GM23338 (cell line): Measurements from ENCODE around the gene GADD45GIP1. TPM values are rescaled to one million over a fixed set of nuclear protein-coding genes. Genes with fewer than 3 reads are reported as not detected.

Experiments
- ATAC-seq: fragments of 200-7000 bp; cut with Tn5 transposase; 3 replicates; pipeline ENCODE4 v1.9.1; 2020
- DNase-seq: peaks from one replicate; pipeline ENCODE4 v3.0.0-alpha.2; 2015; ENCODE audit warnings: low spot score
- H2AFZ ChIP-seq: fragments of 200-600 bp; sonication (generic); 2 replicates; pipeline ENCODE4 v1.8.0; 2016; ENCODE audit warnings: antibody characterized with exemption, mild to moderate bottlenecking, moderate library complexity
- H3F3A ChIP-seq: fragments of 200-600 bp; sonication (generic); replicated peaks from 2 replicates; pipeline ENCODE4 v1.8.0; 2017; ENCODE audit warnings: antibody characterized with exemption, mixed run types, low read depth
- H3K27ac ChIP-seq: fragments of 200-600 bp; sonication (generic); 2 replicates; pipeline ENCODE4 v1.6.1; 2016; ENCODE audit warnings: low read depth
- H3K27me3 ChIP-seq: fragments of 200-600 bp; sonication (generic); 2 replicates; pipeline ENCODE4 v1.8.0; 2016; ENCODE audit warnings: mild to moderate bottlenecking, mixed run types, moderate library complexity; ENCODE audit not compliant: insufficient read depth
- H3K36me3 ChIP-seq: fragments of 200-600 bp; sonication (generic); 2 replicates; pipeline ENCODE4 v1.8.0; 2016; ENCODE audit warnings: mild to moderate bottlenecking; ENCODE audit not compliant: insufficient read depth
- H3K4me1 ChIP-seq: fragments of 200-600 bp; sonication (generic); 2 replicates; pipeline ENCODE4 v1.8.0; 2016; ENCODE audit warnings: mild to moderate bottlenecking, moderate library complexity; ENCODE audit not compliant: insufficient read depth
- H3K4me2 ChIP-seq: fragments of 200-600 bp; sonication (generic); 2 replicates; pipeline ENCODE4 v1.7.1; 2017; ENCODE audit warnings: mixed run types
- H3K4me3 ChIP-seq: fragments of 200-600 bp; sonication (generic); 2 replicates; pipeline ENCODE4 v1.6.1; 2016; ENCODE audit warnings: mixed run types
- H3K79me2 ChIP-seq: fragments of 200-600 bp; sonication (generic); replicated peaks from 2 replicates; pipeline ENCODE4 v1.8.0; 2017; ENCODE audit warnings: mild to moderate bottlenecking; ENCODE audit not compliant: insufficient read depth
- H3K9me2 ChIP-seq: fragments of 200-600 bp; sonication (generic); 2 replicates; pipeline ENCODE4 v1.8.0; 2017; ENCODE audit not compliant: insufficient read depth
- H4K20me1 ChIP-seq: fragments of 200-600 bp; sonication (generic); replicated peaks from 2 replicates; pipeline ENCODE4 v1.8.0; 2017; ENCODE audit warnings: mild to moderate bottlenecking; ENCODE audit not compliant: insufficient read depth
- H3K27ac Mint-ChIP-seq: 2 replicates; pipeline ENCODE4 v1.8.0; 2020; ENCODE audit warnings: inconsistent platforms, mild to moderate bottlenecking, moderate library complexity, mixed read lengths
- H3K27me3 Mint-ChIP-seq: 3 replicates; pipeline ENCODE4 v1.8.0; 2022; ENCODE audit warnings: low read depth, mild to moderate bottlenecking, moderate library complexity, mixed read lengths, inconsistent platforms; ENCODE audit not compliant: insufficient read depth, poor library complexity
- H3K36me3 Mint-ChIP-seq: 3 replicates; pipeline ENCODE4 v1.8.0; 2021; ENCODE audit warnings: low read depth, mild to moderate bottlenecking, inconsistent platforms, moderate library complexity, mixed read lengths
- H3K4me1 Mint-ChIP-seq: 3 replicates; pipeline ENCODE4 v1.8.0; 2020; ENCODE audit warnings: mild to moderate bottlenecking, inconsistent platforms, mixed read lengths
- H3K4me3 Mint-ChIP-seq: 3 replicates; pipeline ENCODE4 v1.8.0; 2021; ENCODE audit warnings: moderate library complexity, mild to moderate bottlenecking, inconsistent platforms, mixed read lengths
- H3K9me3 Mint-ChIP-seq: 3 replicates; pipeline ENCODE4 v1.8.0; 2020; ENCODE audit warnings: moderate library complexity, mild to moderate bottlenecking, inconsistent platforms, mixed read lengths
- CREB1 ChIP-seq: fragments of 250-450 bp; sonication (Bioruptor Pico); IDR thresholded peaks from 2 replicates; pipeline ENCODE4 v1.5.0; 2020; ENCODE audit warnings: low read depth, mild to moderate bottlenecking, moderate library complexity
- EZH2 ChIP-seq: fragments of 200-600 bp; sonication (generic); IDR thresholded peaks from one replicate; pipeline ENCODE4 v1.8.0; 2017; ENCODE audit warnings: antibody characterized with exemption, mild to moderate bottlenecking, low read depth; ENCODE audit not compliant: unreplicated experiment
- EZH2phosphoT487 ChIP-seq: fragments of 200-600 bp; sonication (generic); IDR thresholded peaks from one replicate; pipeline ENCODE4 v1.8.1; 2018; ENCODE audit warnings: antibody characterized with exemption; ENCODE audit not compliant: unreplicated experiment
- JUNB ChIP-seq: IDR thresholded peaks from one replicate; pipeline ENCODE4 v1.6.1; 2016; ENCODE audit warnings: antibody characterized with exemption; ENCODE audit not compliant: unreplicated experiment
- NANOG ChIP-seq: IDR thresholded peaks from 2 replicates; pipeline ENCODE4 v1.6.1; 2016; ENCODE audit warnings: antibody characterized with exemption, borderline replicate concordance
- POLR2AphosphoS5 ChIP-seq: IDR thresholded peaks from 2 replicates; pipeline ENCODE4 v1.6.1; 2016; ENCODE audit warnings: antibody characterized with exemption, low read depth
- ZNF114 ChIP-seq: fragments of 250-450 bp; sonication (Bioruptor Pico); IDR thresholded peaks from 2 replicates; pipeline ENCODE4 v1.5.0; 2020; ENCODE audit warnings: mild to moderate bottlenecking, moderate library complexity
- polyA plus RNA-seq: library from polyadenylated mRNA; unstranded; fragments of >200 nt; fragmentation: Nextera tagmentation; extraction: Ambion mirVana; gene quantifications from 2 replicates; pipeline ENCODE4 v1.2.1, GENCODE V29; 2016
- total RNA-seq: library from RNA; depleted of rRNA; stranded (reverse); fragments of >200 nt; shearing (Covaris generic); gene quantifications from 2 replicates; pipeline ENCODE4 v1.2.3, GENCODE V29; 2014
- TF ChIP-seq, protein P1 (sequence below), 2 experiments: fragments of 200-600 bp in 1 of 2; sonication (generic) in 1 of 2; conservative IDR thresholded peaks; 2 replicates each; pipeline versions ENCODE4 v1.5.1 to v1.6.1; 2016 to 2017; ENCODE audit warnings: antibody characterized with exemption in 2 of 2, low read depth in 2 of 2, mild to moderate bottlenecking in 2 of 2, moderate library complexity in 1 of 2
- TF ChIP-seq, protein P2 (sequence below): IDR thresholded peaks from 2 replicates; pipeline ENCODE4 v1.6.1; 2016; ENCODE audit warnings: antibody characterized with exemption
- TF ChIP-seq, protein P3 (sequence below): IDR thresholded peaks from one replicate; pipeline ENCODE4 v1.6.1; 2018; ENCODE audit warnings: antibody characterized with exemption; ENCODE audit not compliant: unreplicated experiment

GADD45GIP1 gene
- total and polyA plus RNA-seq, 2 experiments from 2014 or later, result 63.9 to 255 TPM

DNA sequence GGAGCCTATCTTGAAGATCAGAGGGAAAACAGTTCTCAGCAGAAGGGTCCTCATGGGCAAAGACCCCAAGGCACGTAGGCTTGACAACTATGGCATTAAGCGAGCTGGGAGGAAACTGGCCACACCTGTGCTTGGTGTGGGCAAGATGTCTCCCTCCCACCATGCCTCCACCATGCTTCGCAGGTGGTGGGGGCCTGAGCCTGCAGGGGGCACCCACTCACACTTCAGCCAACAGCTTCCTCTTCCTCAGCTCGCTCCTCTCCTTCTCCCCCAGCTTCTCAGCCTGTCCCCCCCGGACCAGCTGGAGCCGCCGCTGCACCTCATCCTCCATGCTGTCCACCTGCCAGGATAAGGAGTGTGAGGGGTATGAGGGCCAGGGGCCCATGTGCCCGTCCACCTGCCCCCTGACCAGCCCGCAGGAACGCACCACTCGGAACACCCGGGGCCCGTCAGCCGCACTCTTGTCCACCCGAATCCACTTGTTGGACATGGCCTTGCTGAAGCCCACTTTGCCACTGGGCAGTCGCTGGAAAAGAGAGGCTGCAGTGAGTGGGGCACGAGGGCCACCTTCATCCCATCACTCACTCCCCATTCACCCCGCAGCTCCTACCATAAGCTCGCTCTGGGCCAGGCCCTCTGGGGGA lies 26.9 kb downstream of the GADD45GIP1 start:
- Mint-ChIP-seq H3K4me3 (no peak overlapping the region), H3K36me3 (peaks cover 59% of the 10 kb centered on the region), H3K4me1 (peaks cover 17% of the 10 kb centered on the region), H3K27ac (no peak overlapping the region), H3K9me3 (no peaks in the 10 kb centered on the region), H3K27me3 (peaks cover 6% of the 10 kb centered on the region)
- no peak for ATAC-seq
- Histone ChIP-seq H3K79me2 (peaks cover 27% of the 10 kb centered on the region), H3F3A (no peaks in the 10 kb centered on the region), H3K27me3 (no peaks in the 10 kb centered on the region), H3K4me1 (peaks cover 7% of the 10 kb centered on the region; the same call in 1 of the 2 replicates), H3K27ac (no peak overlapping the region), H3K36me3 (peaks cover 34% of the 10 kb centered on the region), H4K20me1 (no peaks in the 10 kb centered on the region; the same call in 1 of the 2 replicates), H2AFZ (no peak overlapping the region), H3K9me2 (no peaks in the 10 kb centered on the region), H3K4me2 (no peak overlapping the region), H3K4me3 (no peak overlapping the region)
- no peak for DNase-seq
- TF ChIP-seq, protein P1, sequence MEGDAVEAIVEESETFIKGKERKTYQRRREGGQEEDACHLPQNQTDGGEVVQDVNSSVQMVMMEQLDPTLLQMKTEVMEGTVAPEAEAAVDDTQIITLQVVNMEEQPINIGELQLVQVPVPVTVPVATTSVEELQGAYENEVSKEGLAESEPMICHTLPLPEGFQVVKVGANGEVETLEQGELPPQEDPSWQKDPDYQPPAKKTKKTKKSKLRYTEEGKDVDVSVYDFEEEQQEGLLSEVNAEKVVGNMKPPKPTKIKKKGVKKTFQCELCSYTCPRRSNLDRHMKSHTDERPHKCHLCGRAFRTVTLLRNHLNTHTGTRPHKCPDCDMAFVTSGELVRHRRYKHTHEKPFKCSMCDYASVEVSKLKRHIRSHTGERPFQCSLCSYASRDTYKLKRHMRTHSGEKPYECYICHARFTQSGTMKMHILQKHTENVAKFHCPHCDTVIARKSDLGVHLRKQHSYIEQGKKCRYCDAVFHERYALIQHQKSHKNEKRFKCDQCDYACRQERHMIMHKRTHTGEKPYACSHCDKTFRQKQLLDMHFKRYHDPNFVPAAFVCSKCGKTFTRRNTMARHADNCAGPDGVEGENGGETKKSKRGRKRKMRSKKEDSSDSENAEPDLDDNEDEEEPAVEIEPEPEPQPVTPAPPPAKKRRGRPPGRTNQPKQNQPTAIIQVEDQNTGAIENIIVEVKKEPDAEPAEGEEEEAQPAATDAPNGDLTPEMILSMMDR (conservative IDR thresholded peaks at IDR 0.05; ENCODE audit: low read depth in 2 of 2), result no peak
- TF ChIP-seq EZH2phosphoT487 (no peak), EZH2 (no peak), NANOG (no peak), CREB1 (CRISPR knock-in tag) (no peak), JUNB (no peak)

DNA sequence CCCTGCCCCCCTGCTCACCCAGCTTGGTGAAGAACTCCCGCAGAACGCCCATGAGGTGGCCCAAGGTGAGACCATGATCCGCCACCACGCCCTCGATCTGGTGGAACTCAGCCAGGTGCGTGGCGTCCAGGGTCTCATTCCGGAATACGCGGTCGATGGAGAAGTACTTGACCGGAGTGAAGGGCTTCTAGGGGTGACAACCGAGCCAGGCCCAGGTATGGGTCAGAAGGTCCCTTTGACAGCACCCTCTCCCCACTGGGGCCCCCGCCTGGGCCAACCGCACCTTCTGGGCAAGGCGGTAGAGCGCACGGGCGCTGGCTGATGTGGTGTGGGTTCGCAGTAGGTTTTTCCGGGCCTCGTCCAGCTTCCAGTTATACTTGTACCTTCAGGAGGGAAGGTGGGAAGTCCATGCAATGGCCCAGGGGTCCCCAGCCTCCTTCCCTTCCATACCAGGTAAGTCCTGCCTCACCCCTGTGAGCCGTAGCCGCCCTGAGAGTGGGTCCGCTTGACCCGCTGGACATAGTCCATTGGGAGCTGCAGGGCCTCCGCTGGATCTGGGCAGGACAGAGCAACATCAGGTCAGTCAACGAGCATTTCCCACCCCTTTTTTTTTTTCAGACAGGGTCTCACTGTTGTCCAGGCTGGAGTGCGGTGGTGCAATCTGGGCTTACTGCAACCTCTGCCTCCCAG lies 32.3 kb downstream of the GADD45GIP1 start:
- Histone ChIP-seq H4K20me1 (peaks cover 6% of the 10 kb centered on the region; the same call in 1 of the 2 replicates), H2AFZ (no peak overlapping the region), H3K4me3 (no peak overlapping the region), H3K36me3 (peaks cover 42% of the 10 kb centered on the region), H3K9me2 (no peaks in the 10 kb centered on the region), H3K4me1 (no peaks in the 10 kb centered on the region), H3K4me2 (no peak overlapping the region), H3K27me3 (no peaks in the 10 kb centered on the region), H3F3A (peaks cover 12% of the 10 kb centered on the region; the same call in 1 of the 2 replicates), H3K79me2 (no peaks in the 10 kb centered on the region), H3K27ac (no peak overlapping the region)
- Mint-ChIP-seq H3K27me3 (peaks cover 26% of the 10 kb centered on the region), H3K4me1 (no peaks in the 10 kb centered on the region), H3K27ac (no peak overlapping the region), H3K4me3 (no peak overlapping the region), H3K36me3 (peaks cover 85% of the 10 kb centered on the region), H3K9me3 (no peaks in the 10 kb centered on the region)
- DNase-seq (no peak), ATAC-seq (no peak)
- TF ChIP-seq, protein P1 (conservative IDR thresholded peaks at IDR 0.05; ENCODE audit: low read depth in 2 of 2), result no peak
- no peak for TF ChIP-seq JUNB
- TF ChIP-seq EZH2phosphoT487, result no peak
- TF ChIP-seq, protein P2, sequence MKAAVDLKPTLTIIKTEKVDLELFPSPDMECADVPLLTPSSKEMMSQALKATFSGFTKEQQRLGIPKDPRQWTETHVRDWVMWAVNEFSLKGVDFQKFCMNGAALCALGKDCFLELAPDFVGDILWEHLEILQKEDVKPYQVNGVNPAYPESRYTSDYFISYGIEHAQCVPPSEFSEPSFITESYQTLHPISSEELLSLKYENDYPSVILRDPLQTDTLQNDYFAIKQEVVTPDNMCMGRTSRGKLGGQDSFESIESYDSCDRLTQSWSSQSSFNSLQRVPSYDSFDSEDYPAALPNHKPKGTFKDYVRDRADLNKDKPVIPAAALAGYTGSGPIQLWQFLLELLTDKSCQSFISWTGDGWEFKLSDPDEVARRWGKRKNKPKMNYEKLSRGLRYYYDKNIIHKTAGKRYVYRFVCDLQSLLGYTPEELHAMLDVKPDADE, result no peak
- no peak for TF ChIP-seq POLR2AphosphoS5
- TF ChIP-seq ZNF114 (CRISPR knock-in tag), result no peak
- TF ChIP-seq CREB1 (CRISPR knock-in tag), result no peak
- TF ChIP-seq EZH2, result no peak
- TF ChIP-seq, protein P3, sequence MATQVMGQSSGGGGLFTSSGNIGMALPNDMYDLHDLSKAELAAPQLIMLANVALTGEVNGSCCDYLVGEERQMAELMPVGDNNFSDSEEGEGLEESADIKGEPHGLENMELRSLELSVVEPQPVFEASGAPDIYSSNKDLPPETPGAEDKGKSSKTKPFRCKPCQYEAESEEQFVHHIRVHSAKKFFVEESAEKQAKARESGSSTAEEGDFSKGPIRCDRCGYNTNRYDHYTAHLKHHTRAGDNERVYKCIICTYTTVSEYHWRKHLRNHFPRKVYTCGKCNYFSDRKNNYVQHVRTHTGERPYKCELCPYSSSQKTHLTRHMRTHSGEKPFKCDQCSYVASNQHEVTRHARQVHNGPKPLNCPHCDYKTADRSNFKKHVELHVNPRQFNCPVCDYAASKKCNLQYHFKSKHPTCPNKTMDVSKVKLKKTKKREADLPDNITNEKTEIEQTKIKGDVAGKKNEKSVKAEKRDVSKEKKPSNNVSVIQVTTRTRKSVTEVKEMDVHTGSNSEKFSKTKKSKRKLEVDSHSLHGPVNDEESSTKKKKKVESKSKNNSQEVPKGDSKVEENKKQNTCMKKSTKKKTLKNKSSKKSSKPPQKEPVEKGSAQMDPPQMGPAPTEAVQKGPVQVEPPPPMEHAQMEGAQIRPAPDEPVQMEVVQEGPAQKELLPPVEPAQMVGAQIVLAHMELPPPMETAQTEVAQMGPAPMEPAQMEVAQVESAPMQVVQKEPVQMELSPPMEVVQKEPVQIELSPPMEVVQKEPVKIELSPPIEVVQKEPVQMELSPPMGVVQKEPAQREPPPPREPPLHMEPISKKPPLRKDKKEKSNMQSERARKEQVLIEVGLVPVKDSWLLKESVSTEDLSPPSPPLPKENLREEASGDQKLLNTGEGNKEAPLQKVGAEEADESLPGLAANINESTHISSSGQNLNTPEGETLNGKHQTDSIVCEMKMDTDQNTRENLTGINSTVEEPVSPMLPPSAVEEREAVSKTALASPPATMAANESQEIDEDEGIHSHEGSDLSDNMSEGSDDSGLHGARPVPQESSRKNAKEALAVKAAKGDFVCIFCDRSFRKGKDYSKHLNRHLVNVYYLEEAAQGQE, result no peak
